Ishikawa (cell line): ENCODE data around the gene TLNRD1.

Source experiments
- CREB1 ChIP-seq: IDR thresholded peaks from 2 replicates; pipeline ENCODE4 v1.6.1; 2012; ENCODE audit warnings: low read depth
- REST ChIP-seq: IDR thresholded peaks from 2 replicates; pipeline ENCODE4 v1.6.1; 2012; ENCODE audit warnings: low read depth, mild to moderate bottlenecking
- TAF1 ChIP-seq: IDR thresholded peaks from 2 replicates; pipeline ENCODE4 v1.6.1; 2012; ENCODE audit warnings: low read depth, mild to moderate bottlenecking
- TCF12 ChIP-seq: IDR thresholded peaks from 2 replicates; pipeline ENCODE4 v1.6.1; 2012; ENCODE audit warnings: low read depth
- ZBTB7A ChIP-seq: IDR thresholded peaks from 2 replicates; pipeline ENCODE4 v1.6.1; 2012; ENCODE audit warnings: low read depth

- TF ChIP-seq TCF12 (no peak), TAF1 (no peak), REST (no peak), ZBTB7A (no peak), CREB1 (no peak)
These were observed 3.0 kb upstream of the TLNRD1 start for GRCh38 chr15:80997692-80998091.
